GM19025 (cell line): Measurements from ENCODE around the gene RPP25L.

Experiments used
- ATAC-seq: cut with Tn5 transposase; IDR thresholded peaks from one replicate; pipeline ENCODE4 v1.9.1; 2021; ENCODE audit warnings: mild to moderate bottlenecking, low read depth, moderate library complexity; ENCODE audit not compliant: unreplicated experiment

The RPP25L gene

GRCh38 chr9:34638138-34638445 lies 26.2 kb upstream of the RPP25L start:
- no peak for ATAC-seq

- ATAC-seq: peak; percentile 92
Measured at GRCh38 chr9:34637356-34638137, 25.6 kb upstream of the RPP25L start, which contains the start of gene SIGMAR1. Gene SIGMAR1, minus strand, starts transcription at chr9:34637787. Its CDS starts 90 bp downstream, at chr9:34637697.

- ATAC-seq: no peak
Measured at GRCh38 chr9:34636791-34637355, 25.0 kb upstream of the RPP25L start.

- no peak for ATAC-seq
Measured at GRCh38 chr9:34635556-34635955, 23.7 kb upstream of the RPP25L start.

GRCh38 chr9:34634551-34635248 lies 22.8 kb upstream of the RPP25L start:
- ATAC-seq: no peak

- ATAC-seq: no peak
Measured at GRCh38 chr9:34633851-34634550, 22.1 kb upstream of the RPP25L start.

- no peak for ATAC-seq
Measured at GRCh38 chr9:34633166-34633565, 21.3 kb upstream of the RPP25L start.

- no peak for ATAC-seq
Measured at GRCh38 chr9:34630402-34631154, 18.7 kb upstream of the RPP25L start.

GRCh38 chr9:34629491-34629808 lies 17.6 kb upstream of the RPP25L start:
- ATAC-seq: no peak

GRCh38 chr9:34628656-34629490 lies 17.0 kb upstream of the RPP25L start, which contains the start of gene ARID3C:
Gene ARID3C, minus strand, starts transcription at chr9:34629066. Its CDS starts 1,052 bp downstream, at chr9:34628014.
- ATAC-seq: no peak

GRCh38 chr9:34627716-34628655 lies 16.1 kb upstream of the RPP25L start:
- no peak for ATAC-seq

GRCh38 chr9:34625186-34625486 lies 13.2 kb upstream of the RPP25L start:
- no peak for ATAC-seq

GRCh38 chr9:34624475-34625185 lies 12.7 kb upstream of the RPP25L start:
- ATAC-seq: no peak

GRCh38 chr9:34623374-34624235 lies 11.7 kb upstream of the RPP25L start:
- ATAC-seq: no peak

GRCh38 chr9:34620061-34620994 lies 8.4 kb upstream of the RPP25L start, which contains the start of gene DCTN3:
Gene DCTN3, minus strand, starts transcription at chr9:34620495. Its CDS starts 31 bp downstream, at chr9:34620464.
- peak; percentile 98 for ATAC-seq

GRCh38 chr9:34615132-34615531 lies 3.2 kb upstream of the RPP25L start:
- ATAC-seq: no peak
